OCI-LY7 (cell line): ENCODE data around the gene MTX2.

Experiments used
- CTCF ChIP-seq: fragments of 200-600 bp; sonication (generic); conservative IDR thresholded peaks from 2 replicates; pipeline ENCODE4 v1.5.1; 2014; ENCODE audit warnings: mild to moderate bottlenecking, antibody characterized with exemption, low read length, moderate library complexity, mixed read lengths
- EZH2phosphoT487 ChIP-seq: fragments of 200-600 bp; sonication (generic); IDR thresholded peaks from 2 replicates; pipeline ENCODE4 v1.6.1; 2018; ENCODE audit warnings: low read depth, borderline replicate concordance, mild to moderate bottlenecking, mixed run types, antibody characterized with exemption, low read length, moderate library complexity, mixed read lengths

GRCh38 chr2:176291809-176292283 is 22.6 kb downstream of the MTX2 start:
- TF ChIP-seq CTCF (no peak), EZH2phosphoT487 (no peak)
